Measurements from ENCODE around the gene COPZ2.

Gene COPZ2

GRCh38 chr17:47981462-47981861 lies 56.1 kb downstream of the COPZ2 start:
- H3K4me3 ChIP-seq (ENCODE audit: insufficient read depth, low read depth, low read length, poor library complexity, severe bottlenecking), result no peak overlapping the region
- H3K36me3 ChIP-seq (ENCODE audit: control insufficient read depth, insufficient read depth, low read length), result peaks cover 62% of the 10 kb centered on the region
- no peaks in the 10 kb centered on the region for H3K9me3 ChIP-seq (ENCODE audit: control insufficient read depth, low read length)
- no peak overlapping the region for H3K27ac ChIP-seq (ENCODE audit: insufficient read depth, low read length, poor library complexity, severe bottlenecking)
- H3K4me1 ChIP-seq (ENCODE audit: control insufficient read depth, insufficient read depth, low read length, poor library complexity, severe bottlenecking), result peaks cover 5% of the 10 kb centered on the region
- DNase-seq, result no peak
- no peaks in the 10 kb centered on the region for H3K27me3 ChIP-seq (replicated peaks; ENCODE audit: control insufficient read depth, insufficient read depth, low read length, poor library complexity, severe bottlenecking)

GRCh38 chr17:47980541-47980940 lies 57.1 kb downstream of the COPZ2 start:
- DNase-seq, result no peak
- no peak overlapping the region for H3K27ac ChIP-seq (ENCODE audit: insufficient read depth, low read length, poor library complexity, severe bottlenecking)
- peaks cover 5% of the 10 kb centered on the region for H3K4me1 ChIP-seq (ENCODE audit: control insufficient read depth, insufficient read depth, low read length, poor library complexity, severe bottlenecking)
- no peaks in the 10 kb centered on the region for H3K27me3 ChIP-seq (replicated peaks; ENCODE audit: control insufficient read depth, insufficient read depth, low read length, poor library complexity, severe bottlenecking)
- no peak overlapping the region for H3K4me3 ChIP-seq (ENCODE audit: insufficient read depth, low read depth, low read length, poor library complexity, severe bottlenecking)
- no peaks in the 10 kb centered on the region for H3K9me3 ChIP-seq (ENCODE audit: control insufficient read depth, low read length)
- H3K36me3 ChIP-seq (ENCODE audit: control insufficient read depth, insufficient read depth, low read length), result peaks cover 68% of the 10 kb centered on the region

GRCh38 chr17:47978324-47978723 lies 59.3 kb downstream of the COPZ2 start:
- DNase-seq, result peak in 1 of 3 donors; percentile 20
- H3K4me3 ChIP-seq (ENCODE audit: insufficient read depth, low read depth, low read length, poor library complexity, severe bottlenecking), result no peak overlapping the region
- no peaks in the 10 kb centered on the region for H3K27me3 ChIP-seq (replicated peaks; ENCODE audit: control insufficient read depth, insufficient read depth, low read length, poor library complexity, severe bottlenecking)
- peaks cover 76% of the 10 kb centered on the region for H3K36me3 ChIP-seq (ENCODE audit: control insufficient read depth, insufficient read depth, low read length)
- H3K9me3 ChIP-seq (ENCODE audit: control insufficient read depth, low read length), result no peaks in the 10 kb centered on the region
- peaks cover 5% of the 10 kb centered on the region for H3K4me1 ChIP-seq (ENCODE audit: control insufficient read depth, insufficient read depth, low read length, poor library complexity, severe bottlenecking)
- H3K27ac ChIP-seq (ENCODE audit: insufficient read depth, low read length, poor library complexity, severe bottlenecking), result no peak overlapping the region

All from effector memory CD4-positive, alpha-beta T cell (primary cell).